SK-N-SH (cell line): ENCODE measurements around the gene BRAF. TPM values are rescaled to one million over a fixed set of nuclear protein-coding genes. Genes with fewer than 3 reads are reported as not detected.
"Not testable (repeated sequence)": the region's sequence is repeated elsewhere in the genome, so short reads cannot be mapped to it uniquely, and the experiment has no call there.

ENCODE experiments used
- CTCF ChIA-PET: fragments of 300-600, 350-600 bp; formaldehyde crosslinking; extraction: SDS; loops from one replicate; lab custom pipeline; 2021; lab: Yijun Ruan, JAX
- POLR2A ChIA-PET: fragments of 350-600 bp; sonication (Branson Sonifier 250); formaldehyde crosslinking; extraction: SDS; loops from one replicate; lab custom pipeline; 2020; ENCODE audit warnings: antibody characterized with exemption, inconsistent platforms; lab: Yijun Ruan, JAX
- DNase-seq: peaks from one replicate; pipeline ENCODE4 v3.0.0; 2012
- H2AFZ ChIP-seq: fragments of 200-600 bp; sonication (generic); 2 replicates; pipeline ENCODE4 v1.8.1; 2016; ENCODE audit warnings: antibody characterized with exemption, mild to moderate bottlenecking, low read depth
- H3F3A ChIP-seq: fragments of 200-600 bp; sonication (generic); replicated peaks from 2 replicates; pipeline ENCODE3; 2016; ENCODE audit warnings: antibody characterized with exemption, mild to moderate bottlenecking; ENCODE audit not compliant: insufficient read depth
- H3K27ac ChIP-seq, 2 experiments: fragments of 200-500 bp in 1 of 2; fragments of 200-600 bp in 1 of 2; sonication (Bioruptor generic) in 1 of 2; sonication (generic), shearing (Covaris generic) in 1 of 2; 2 replicates each; pipeline versions ENCODE4 v1.5.1 to v1.6.1; 2014 to 2016; ENCODE audit warnings: low read depth in 2 of 2, inconsistent platforms in 1 of 2, low read length in 1 of 2, mild to moderate bottlenecking in 1 of 2, mixed read lengths in 1 of 2
- H3K27me3 ChIP-seq: fragments of 200-600 bp; sonication (generic), shearing (Covaris generic); 2 replicates; pipeline ENCODE4 v1.6.1; 2016; ENCODE audit warnings: mixed run types; ENCODE audit not compliant: insufficient read depth
- H3K36me3 ChIP-seq, 2 experiments: fragments of 200-500 bp in 1 of 2; fragments of 200-600 bp in 1 of 2; sonication (Bioruptor generic) in 1 of 2; sonication (generic) in 1 of 2; replicated peaks in 1 of 2; 2 replicates each; pipeline versions ENCODE3 to v1.5.1; 2014 to 2016; ENCODE audit warnings: low read length in 1 of 2, mild to moderate bottlenecking in 1 of 2; ENCODE audit not compliant: insufficient read depth in 2 of 2, control insufficient read depth in 1 of 2
- H3K4me1 ChIP-seq, 2 experiments: fragments of 200-500 bp in 1 of 2; fragments of 200-600 bp in 1 of 2; sonication (Bioruptor generic) in 1 of 2; sonication (generic), shearing (Covaris generic) in 1 of 2; 2 replicates each; pipeline versions ENCODE4 v1.5.1 to v1.6.1; 2014 to 2016; ENCODE audit warnings: low read depth in 1 of 2, low read length in 1 of 2, mixed run types in 1 of 2; ENCODE audit not compliant: insufficient read depth in 2 of 2, control insufficient read depth in 1 of 2
- H3K4me2 ChIP-seq: fragments of 200-600 bp; sonication (generic), shearing (Covaris generic); 2 replicates; pipeline ENCODE4 v1.6.1; 2017; ENCODE audit warnings: mixed run types
- H3K4me3 ChIP-seq, 2 experiments: fragments of 200-500 bp in 1 of 2; fragments of 200-600 bp in 1 of 2; sonication (Bioruptor generic) in 1 of 2; sonication (generic), shearing (Covaris generic) in 1 of 2; 2 replicates each; pipeline versions ENCODE4 v1.5.1 to v1.8.1; 2014 to 2016; ENCODE audit warnings: low read depth in 2 of 2, inconsistent platforms in 1 of 2, low read length in 1 of 2, mild to moderate bottlenecking in 1 of 2, mixed read lengths in 1 of 2, moderate library complexity in 1 of 2
- H3K79me2 ChIP-seq: fragments of 200-600 bp; sonication (generic); 2 replicates; pipeline ENCODE4 v1.8.1; 2017; ENCODE audit warnings: mild to moderate bottlenecking; ENCODE audit not compliant: insufficient read depth
- H3K9ac ChIP-seq: fragments of 200-600 bp; sonication (generic); 2 replicates; pipeline ENCODE4 v1.6.1; 2017; ENCODE audit warnings: mixed run types
- H3K9me2 ChIP-seq: fragments of 200-600 bp; sonication (generic); 2 replicates; pipeline ENCODE4 v1.6.1; 2017; ENCODE audit warnings: mixed run types
- H3K9me3 ChIP-seq: fragments of 200-600 bp; sonication (generic); 2 replicates; pipeline ENCODE4 v1.6.1; 2017; ENCODE audit warnings: mixed run types, mild to moderate bottlenecking, moderate library complexity
- H4K20me1 ChIP-seq: fragments of 200-600 bp; sonication (generic); 2 replicates; pipeline ENCODE4 v1.6.1; 2017; ENCODE audit warnings: mild to moderate bottlenecking, mixed run types; ENCODE audit not compliant: insufficient read depth
- ELF1 ChIP-seq: IDR thresholded peaks from 2 replicates; pipeline ENCODE4 v1.4.0; 2012
- MAX ChIP-seq: IDR thresholded peaks from 2 replicates; pipeline ENCODE4 v1.4.0; 2012; ENCODE audit warnings: low read depth
- RXRA ChIP-seq: IDR thresholded peaks from 2 replicates; pipeline ENCODE4 v1.4.0; 2012; ENCODE audit warnings: low read depth, mild to moderate bottlenecking, borderline replicate concordance
- ZBTB33 ChIP-seq: IDR thresholded peaks from 2 replicates; pipeline ENCODE4 v1.4.0; 2012; ENCODE audit warnings: low read depth, borderline replicate concordance
- WGBS: methylation state at CpG from one replicate; pipeline ENCODE4 v1.1.6; 2017; ENCODE audit warnings: low lambda C conversion rate; 5-methylcytosine and 5-hydroxymethylcytosine counted together
- polyA plus RNA-seq, 3 experiments: library from polyadenylated mRNA; depleted of rRNA; stranded (reverse); fragments of >200 nt; gene quantifications; 2 replicates each; pipeline ENCODE4 v1.2.3, GENCODE V29; 2012
- TF ChIP-seq, protein P1 (sequence below): fragments of 200-600 bp; sonication (generic); IDR thresholded peaks from 2 replicates; pipeline ENCODE4 v1.6.1; 2017; ENCODE audit warnings: antibody characterized with exemption, mild to moderate bottlenecking, moderate library complexity

Gene BRAF
- polyA plus RNA-seq, 1 of the 3 experiments (the other 2 are of a cell fraction), result 5.2 TPM

DNA sequence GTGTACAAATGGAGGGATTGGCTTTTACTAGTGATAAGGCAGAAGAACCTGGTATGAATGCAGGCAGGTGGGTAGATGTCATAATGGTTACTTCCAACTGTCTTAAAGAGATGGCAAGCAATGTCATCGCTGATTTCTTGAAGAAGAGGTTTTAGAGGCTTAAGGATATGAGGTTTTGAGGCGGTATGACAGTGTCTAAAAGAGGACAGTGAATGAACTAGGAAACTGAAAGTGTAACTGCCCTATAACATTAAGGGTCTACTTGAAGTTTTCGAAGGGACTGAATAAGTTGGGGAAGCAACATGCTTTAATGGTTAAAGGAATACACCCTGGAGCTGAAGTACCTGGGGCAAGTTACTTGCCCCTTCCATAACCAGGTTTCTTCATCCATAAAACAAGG, 157.3 kb downstream of the BRAF start:
- CTCF ChIA-PET, result interaction anchor here (1.2 kb wide), 1 partner anchor 44 kb away, joined by 3 read pairs; no protein-coding TSS in a partner anchor
- H3K36me3 ChIP-seq, result peaks cover 6 to 31% of the 10 kb centered on the region in 2 experiments

GRCh38 chr7:140765441-140765840, 159.3 kb downstream of the BRAF start:
- H3K9me3 ChIP-seq, H3F3A ChIP-seq, H3K4me3 ChIP-seq, POLR2A ChIA-PET, DNase-seq, CTCF ChIA-PET, H3K4me2 ChIP-seq, H3K27ac ChIP-seq, H2AFZ ChIP-seq, H3K79me2 ChIP-seq, H3K9ac ChIP-seq, H3K27me3 ChIP-seq, H3K9me2 ChIP-seq, H4K20me1 ChIP-seq, H3K4me1 ChIP-seq: not testable (repeated sequence)
- H3K36me3 ChIP-seq, result peaks cover 6 to 17% of the 10 kb centered on the region in 2 experiments
- 80% methylated on average over 1 of the region's 1 CpG for WGBS

More for the DNA sequence above, 157.3 kb downstream of the BRAF start:
- Histone ChIP-seq H3K4me2 (no peak overlapping the region), H3F3A (no peaks in the 10 kb centered on the region), H3K4me1 (no peaks in the 10 kb centered on the region), H4K20me1 (no peaks in the 10 kb centered on the region), H3K9me3 (no peaks in the 10 kb centered on the region), H3K4me3 (no peak overlapping the region), H3K9me2 (no peaks in the 10 kb centered on the region), H3K79me2 (no peaks in the 10 kb centered on the region), H2AFZ (no peak overlapping the region), H3K27ac (no peak overlapping the region), H3K9ac (no peak overlapping the region), H3K27me3 (no peaks in the 10 kb centered on the region)
- TF ChIP-seq RXRA (no peak), ZBTB33 (no peak), ELF1 (no peak), MAX (no peak)
- TF ChIP-seq, protein P1, sequence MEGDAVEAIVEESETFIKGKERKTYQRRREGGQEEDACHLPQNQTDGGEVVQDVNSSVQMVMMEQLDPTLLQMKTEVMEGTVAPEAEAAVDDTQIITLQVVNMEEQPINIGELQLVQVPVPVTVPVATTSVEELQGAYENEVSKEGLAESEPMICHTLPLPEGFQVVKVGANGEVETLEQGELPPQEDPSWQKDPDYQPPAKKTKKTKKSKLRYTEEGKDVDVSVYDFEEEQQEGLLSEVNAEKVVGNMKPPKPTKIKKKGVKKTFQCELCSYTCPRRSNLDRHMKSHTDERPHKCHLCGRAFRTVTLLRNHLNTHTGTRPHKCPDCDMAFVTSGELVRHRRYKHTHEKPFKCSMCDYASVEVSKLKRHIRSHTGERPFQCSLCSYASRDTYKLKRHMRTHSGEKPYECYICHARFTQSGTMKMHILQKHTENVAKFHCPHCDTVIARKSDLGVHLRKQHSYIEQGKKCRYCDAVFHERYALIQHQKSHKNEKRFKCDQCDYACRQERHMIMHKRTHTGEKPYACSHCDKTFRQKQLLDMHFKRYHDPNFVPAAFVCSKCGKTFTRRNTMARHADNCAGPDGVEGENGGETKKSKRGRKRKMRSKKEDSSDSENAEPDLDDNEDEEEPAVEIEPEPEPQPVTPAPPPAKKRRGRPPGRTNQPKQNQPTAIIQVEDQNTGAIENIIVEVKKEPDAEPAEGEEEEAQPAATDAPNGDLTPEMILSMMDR, result no peak
- 95% methylated on average over 3 of the region's 3 CpGs for WGBS
- DNase-seq, result no peak
- POLR2A ChIA-PET, result no interaction called here

GRCh38 chr7:140763166-140763565, 161.6 kb downstream of the BRAF start:
- H3K9ac ChIP-seq, H3K79me2 ChIP-seq, H3K27ac ChIP-seq, H3F3A ChIP-seq, DNase-seq, H3K4me1 ChIP-seq, H2AFZ ChIP-seq, POLR2A ChIA-PET, H3K4me2 ChIP-seq, H3K9me2 ChIP-seq, H3K9me3 ChIP-seq, CTCF ChIA-PET, H3K4me3 ChIP-seq, H3K27me3 ChIP-seq, H4K20me1 ChIP-seq: not testable (repeated sequence)
- WGBS, result 97% methylated on average over 22 of the region's 25 CpGs
- H3K36me3 ChIP-seq, result peaks cover 6 to 17% of the 10 kb centered on the region in 2 experiments

- H3K4me1 ChIP-seq, H3K27ac ChIP-seq, H3K9ac ChIP-seq, H3F3A ChIP-seq, H2AFZ ChIP-seq, H3K4me3 ChIP-seq, DNase-seq, H3K27me3 ChIP-seq, H4K20me1 ChIP-seq, H3K9me3 ChIP-seq, H3K9me2 ChIP-seq, H3K79me2 ChIP-seq, POLR2A ChIA-PET, H3K4me2 ChIP-seq: not testable (repeated sequence)
- 94% methylated on average over 3 of the region's 3 CpGs for WGBS
- H3K36me3 ChIP-seq, result peaks cover 3 to 18% of the 10 kb centered on the region in 2 experiments
- CTCF ChIA-PET, result interaction anchor here (1.7 kb wide), 1 partner anchor 109 kb away, joined by 3 read pairs; no protein-coding TSS in a partner anchor
Observed at GRCh38 chr7:140761375-140761774, 163.4 kb downstream of the BRAF start.
